HUES64 (cell line): Measurements from ENCODE around the gene MYO6.

ENCODE experiments used
- H3K27ac ChIP-seq: 2 replicates; pipeline ENCODE4 v1.7.0; 2013; ENCODE audit warnings: low read depth, low read length, inconsistent platforms
- H3K27me3 ChIP-seq: 2 replicates; pipeline ENCODE4 v1.6.1; 2013; ENCODE audit warnings: mild to moderate bottlenecking, low read length; ENCODE audit not compliant: insufficient read depth
- H3K36me3 ChIP-seq: 2 replicates; pipeline ENCODE4 v1.6.1; 2013; ENCODE audit warnings: mild to moderate bottlenecking, low read length; ENCODE audit not compliant: insufficient read depth
- H3K4me1 ChIP-seq: 2 replicates; pipeline ENCODE4 v1.6.1; 2013; ENCODE audit warnings: mild to moderate bottlenecking, low read length, moderate library complexity; ENCODE audit not compliant: insufficient read depth
- H3K4me3 ChIP-seq: 2 replicates; pipeline ENCODE4 v1.5.1; 2013; ENCODE audit warnings: mild to moderate bottlenecking, low read length, moderate library complexity
- H3K9ac ChIP-seq: 2 replicates; pipeline ENCODE4 v1.6.1; 2013; ENCODE audit warnings: mild to moderate bottlenecking, low read depth, low read length
- H3K9me3 ChIP-seq: 2 replicates; pipeline ENCODE4 v1.6.1; 2013; ENCODE audit warnings: low read depth, low read length; ENCODE audit not compliant: insufficient read depth
- WGBS: fragments of 150-250, 120-280 bp; methylation state at CpG from one replicate; pipeline ENCODE4 v1.1.7; 2013; ENCODE audit warnings: missing lambda C conversion rate; 5-methylcytosine and 5-hydroxymethylcytosine counted together

MYO6 gene

DNA sequence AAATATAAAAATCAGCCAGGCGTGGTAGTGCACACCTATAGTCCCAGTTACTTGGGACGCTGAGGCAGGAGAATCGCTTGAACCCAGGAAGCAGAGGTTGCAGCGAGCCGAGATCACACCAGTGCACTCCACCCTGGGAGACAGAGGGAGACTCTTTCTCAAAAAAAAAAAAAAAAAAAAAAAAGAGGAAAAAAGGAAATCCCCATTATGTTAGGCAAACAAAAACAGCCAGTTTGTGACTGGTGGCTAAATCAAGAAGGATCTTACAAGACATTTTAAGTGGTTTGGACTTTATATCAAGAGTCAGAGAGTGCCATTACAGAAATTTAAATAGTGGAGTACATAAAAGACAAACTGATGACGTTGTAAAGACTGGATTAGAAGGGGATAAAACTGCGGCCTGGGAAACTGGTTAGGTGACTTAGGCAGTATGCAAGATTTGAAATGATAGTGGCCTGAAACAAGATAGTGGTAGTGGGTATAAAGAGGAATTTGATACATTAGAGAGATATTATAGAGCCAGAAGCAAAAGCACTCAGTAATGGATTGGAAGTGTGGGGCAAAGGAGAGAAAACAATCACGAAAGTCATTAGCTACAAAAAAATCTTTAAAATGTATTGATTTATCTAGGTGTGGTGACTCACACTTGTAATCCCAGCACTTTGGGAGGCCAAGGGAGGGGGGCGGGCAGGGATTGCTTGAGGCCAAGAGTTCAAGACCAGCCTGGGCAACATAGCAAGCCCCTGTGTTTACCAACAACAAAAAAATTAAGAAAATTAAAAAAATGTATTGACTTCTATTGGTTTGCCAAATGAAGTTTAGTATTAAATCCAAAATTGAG lies 1.7 kb upstream of the MYO6 start:
- H3K4me1 ChIP-seq, result peaks cover 4% of the 10 kb centered on the region; the same call in 1 of the 2 replicates
- H3K27me3 ChIP-seq, result peaks cover 7% of the 10 kb centered on the region; the same call in 1 of the 2 replicates
- 79% methylated on average over 8 of the region's 9 CpGs for WGBS
- H3K9ac ChIP-seq, result no peak overlapping the region
- no peaks in the 10 kb centered on the region for H3K36me3 ChIP-seq
- H3K9me3 ChIP-seq, result no peaks in the 10 kb centered on the region
- H3K4me3 ChIP-seq, result no peak overlapping the region; the same call in 1 of the 2 replicates
- H3K27ac ChIP-seq, result no peak overlapping the region

DNA sequence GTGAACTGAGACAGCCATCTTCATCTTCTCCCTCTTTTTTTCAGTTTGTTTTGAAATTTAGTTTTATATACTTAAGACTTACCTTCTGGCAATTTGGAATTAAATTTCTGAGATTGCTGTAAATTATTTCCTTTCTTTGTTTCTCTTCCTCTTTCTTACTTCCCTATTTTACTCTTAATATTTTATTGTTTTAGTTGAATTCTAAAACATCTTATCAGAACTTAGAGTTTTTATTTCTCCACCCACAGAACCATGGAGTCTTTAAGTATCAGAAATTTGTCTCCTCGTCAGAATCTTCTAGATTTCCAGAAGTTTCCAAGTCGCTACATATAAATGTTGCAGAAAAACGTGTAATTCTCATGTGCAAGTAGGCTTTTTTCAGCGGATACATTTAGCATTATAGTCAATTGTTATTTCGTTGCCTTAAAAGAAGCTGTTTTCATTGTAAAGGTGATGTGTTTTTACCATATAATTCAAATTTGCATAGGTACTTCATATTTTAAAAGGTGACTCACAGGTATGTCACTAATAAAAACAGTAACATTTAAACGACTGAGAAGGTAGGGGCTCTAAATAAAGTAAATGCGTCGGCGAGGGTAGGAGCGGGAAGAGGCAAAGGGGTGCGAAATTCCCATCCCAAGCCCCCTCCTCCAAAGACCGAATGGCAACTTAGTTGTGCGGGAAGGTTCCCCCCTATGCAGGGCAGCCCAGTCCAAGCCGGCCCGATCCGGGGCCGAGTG lies 866 bp upstream of the MYO6 start:
- WGBS, result 15% methylated on average over 16 of the region's 17 CpGs
- Histone ChIP-seq H3K4me1 (peaks cover 4% of the 10 kb centered on the region; the same call in 1 of the 2 replicates), H3K4me3 (peak overlapping the region; percentile 68), H3K9ac (peak overlapping the region; percentile 84), H3K36me3 (no peaks in the 10 kb centered on the region), H3K27ac (peak overlapping the region; percentile 87; the same call in 1 of the 2 replicates), H3K27me3 (peaks cover 7% of the 10 kb centered on the region; the same call in 1 of the 2 replicates), H3K9me3 (no peaks in the 10 kb centered on the region)

DNA sequence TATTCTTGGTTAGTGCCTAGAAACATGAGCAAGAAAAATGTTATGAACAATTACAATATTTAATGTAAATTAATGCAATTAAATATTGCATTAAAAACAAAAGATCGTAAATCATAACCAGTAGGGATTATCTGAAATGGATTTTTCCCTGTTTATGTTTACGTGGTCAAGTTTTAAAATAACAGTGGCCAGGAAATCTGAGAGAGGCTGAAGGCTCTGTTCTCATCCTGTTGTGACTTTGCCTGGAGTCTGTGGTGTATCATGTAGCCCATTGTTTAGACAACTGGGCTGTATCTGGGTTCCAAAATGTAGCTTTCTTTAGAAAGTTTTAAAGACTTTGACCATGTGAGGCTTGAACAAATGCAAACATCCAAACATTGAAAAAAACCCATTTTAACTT lies 2.4 kb downstream of the MYO6 start:
- peaks cover 4% of the 10 kb centered on the region; the same call in 1 of the 2 replicates for H3K4me1 ChIP-seq
- no peak overlapping the region for H3K27ac ChIP-seq
- H3K9ac ChIP-seq, result no peak overlapping the region
- peaks cover 7% of the 10 kb centered on the region; the same call in 1 of the 2 replicates for H3K27me3 ChIP-seq
- no peak overlapping the region for H3K4me3 ChIP-seq
- no peaks in the 10 kb centered on the region for H3K9me3 ChIP-seq
- 93% methylated on average over 2 of the region's 2 CpGs for WGBS
- H3K36me3 ChIP-seq, result no peaks in the 10 kb centered on the region

DNA sequence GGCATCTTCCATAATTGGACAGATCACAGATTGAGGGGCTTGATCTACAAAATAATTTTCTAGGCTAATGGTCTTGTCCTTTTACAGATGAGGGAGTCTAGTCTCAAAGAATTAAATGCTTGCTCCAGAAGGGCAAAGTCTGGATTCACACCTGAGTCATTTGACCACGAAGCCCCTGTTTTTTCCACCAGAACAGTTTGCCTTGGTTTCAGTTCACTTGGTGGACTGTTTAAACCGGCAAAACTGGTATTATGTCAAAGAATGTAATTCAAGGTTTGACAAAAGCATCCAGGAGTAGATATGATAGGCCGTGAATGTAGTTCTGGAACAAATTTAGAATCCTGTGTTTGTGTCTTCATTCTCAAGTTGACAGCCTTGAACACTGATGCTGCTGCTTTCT lies 3.3 kb downstream of the MYO6 start:
- WGBS, result 90% methylated on average over 3 of the region's 3 CpGs
- H3K9me3 ChIP-seq, result no peaks in the 10 kb centered on the region

DNA sequence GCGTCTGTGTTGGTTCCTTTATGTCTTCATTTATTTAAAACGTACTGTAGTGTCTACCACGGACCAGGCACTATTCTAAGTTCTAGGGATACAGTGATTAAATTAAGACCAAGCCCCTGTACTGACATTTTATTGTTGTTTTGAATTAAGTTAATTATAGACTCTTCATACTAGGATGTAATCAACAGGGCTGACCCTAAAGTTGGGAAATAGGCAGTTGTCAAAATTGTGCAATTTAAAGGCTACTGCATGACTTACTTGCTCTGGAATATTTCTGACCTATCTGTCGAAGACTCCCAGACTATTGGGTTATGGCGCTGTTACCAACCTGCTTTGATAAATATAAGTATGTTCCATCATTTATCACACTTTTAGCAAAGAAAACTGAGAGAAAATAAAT lies 6.7 kb downstream of the MYO6 start:
- Histone ChIP-seq H3K9ac (no peak overlapping the region), H3K9me3 (no peaks in the 10 kb centered on the region), H3K27me3 (no peaks in the 10 kb centered on the region), H3K4me1 (0 out of 2 replicates have a peak, but pooled peaks cover 6% of the 10 kb centered on the region), H3K36me3 (no peaks in the 10 kb centered on the region), H3K4me3 (no peak overlapping the region), H3K27ac (no peak overlapping the region)
- 97% methylated on average over 4 of the region's 5 CpGs for WGBS

More for the DNA sequence above, 3.3 kb downstream of the MYO6 start:
- Histone ChIP-seq H3K27me3 (peaks cover 7% of the 10 kb centered on the region; the same call in 1 of the 2 replicates), H3K27ac (no peak overlapping the region), H3K4me1 (peaks cover 4% of the 10 kb centered on the region; the same call in 1 of the 2 replicates), H3K9ac (no peak overlapping the region), H3K4me3 (no peak overlapping the region), H3K36me3 (no peaks in the 10 kb centered on the region)

DNA sequence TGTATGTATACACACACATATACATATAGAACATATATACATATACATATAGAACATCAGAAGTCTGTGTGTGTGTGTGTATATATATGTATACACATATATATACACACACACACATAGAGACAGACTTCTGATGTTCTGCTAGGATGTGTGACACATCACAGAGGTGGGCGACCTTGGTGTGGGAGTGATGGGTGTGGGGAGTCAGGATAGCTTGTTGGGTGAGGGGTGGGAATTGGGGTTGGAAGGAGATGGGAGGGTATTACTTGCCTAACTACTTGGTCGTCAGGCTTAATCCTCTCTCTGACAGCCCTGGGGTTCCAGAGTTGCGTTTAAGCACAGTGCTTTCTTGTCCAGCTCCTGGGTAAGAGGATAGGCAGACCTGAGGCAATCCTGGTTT lies 8.3 kb downstream of the MYO6 start:
- Histone ChIP-seq H3K27me3 (no peaks in the 10 kb centered on the region), H3K36me3 (no peaks in the 10 kb centered on the region), H3K27ac (no peak overlapping the region), H3K9me3 (no peaks in the 10 kb centered on the region), H3K4me1 (peaks cover 8% of the 10 kb centered on the region; the same call in 1 of the 2 replicates), H3K9ac (no peak overlapping the region), H3K4me3 (no peak overlapping the region)
- WGBS, result 83% methylated on average over 3 of the region's 3 CpGs

DNA sequence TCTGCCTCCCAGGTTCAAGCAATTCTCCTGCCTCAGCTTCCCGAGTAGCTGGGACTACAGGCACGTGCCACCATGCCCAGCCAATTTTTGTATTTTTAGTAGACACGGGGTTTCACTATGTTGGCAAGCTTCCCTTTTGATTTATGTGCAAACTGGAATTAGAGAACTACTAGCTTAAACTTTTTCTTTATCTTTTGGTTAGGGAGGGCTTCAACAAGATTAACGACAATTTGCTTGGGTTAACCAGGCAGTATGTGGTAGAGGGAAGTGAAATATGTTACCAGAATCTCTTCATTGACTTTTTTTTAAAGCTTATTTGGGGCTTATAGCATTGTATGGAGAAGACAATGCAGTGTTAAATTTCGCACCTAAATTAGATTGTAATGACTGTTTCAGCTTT lies 9.0 kb downstream of the MYO6 start:
- H3K9me3 ChIP-seq, result no peaks in the 10 kb centered on the region
- no peak overlapping the region for H3K4me3 ChIP-seq
- H3K27me3 ChIP-seq, result no peaks in the 10 kb centered on the region
- no peak overlapping the region for H3K27ac ChIP-seq
- 98% methylated on average over 5 of the region's 5 CpGs for WGBS
- H3K36me3 ChIP-seq, result no peaks in the 10 kb centered on the region
- H3K4me1 ChIP-seq, result peaks cover 8% of the 10 kb centered on the region; the same call in 1 of the 2 replicates
- H3K9ac ChIP-seq, result no peak overlapping the region

DNA sequence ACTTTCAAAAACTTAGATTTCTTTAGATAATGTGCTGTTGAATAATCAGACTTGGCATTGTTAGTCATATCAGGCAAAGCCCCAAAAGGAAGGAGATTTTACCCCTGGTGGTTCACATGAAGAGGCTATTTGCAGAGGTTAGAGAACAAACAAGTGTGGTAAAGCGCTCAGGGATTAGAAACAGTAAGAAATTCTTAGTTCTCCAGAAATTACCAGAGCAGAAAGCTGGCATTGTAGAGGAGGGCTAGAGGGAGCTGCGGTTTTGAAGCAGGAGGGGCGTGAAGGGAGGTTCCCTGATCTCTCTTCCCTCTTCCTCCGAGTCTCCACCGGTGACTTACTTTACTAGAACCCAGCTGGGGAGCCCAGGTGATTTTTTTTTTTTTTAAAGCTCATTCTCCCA lies 10.2 kb downstream of the MYO6 start:
- Histone ChIP-seq H3K4me3 (no peak overlapping the region), H3K9me3 (no peaks in the 10 kb centered on the region), H3K27me3 (no peaks in the 10 kb centered on the region), H3K9ac (no peak overlapping the region), H3K4me1 (peaks cover 8% of the 10 kb centered on the region; the same call in 1 of the 2 replicates), H3K27ac (no peak overlapping the region), H3K36me3 (peaks cover under 1% of the 10 kb centered on the region; the same call in 1 of the 2 replicates)
- 80% methylated on average over 3 of the region's 5 CpGs for WGBS

DNA sequence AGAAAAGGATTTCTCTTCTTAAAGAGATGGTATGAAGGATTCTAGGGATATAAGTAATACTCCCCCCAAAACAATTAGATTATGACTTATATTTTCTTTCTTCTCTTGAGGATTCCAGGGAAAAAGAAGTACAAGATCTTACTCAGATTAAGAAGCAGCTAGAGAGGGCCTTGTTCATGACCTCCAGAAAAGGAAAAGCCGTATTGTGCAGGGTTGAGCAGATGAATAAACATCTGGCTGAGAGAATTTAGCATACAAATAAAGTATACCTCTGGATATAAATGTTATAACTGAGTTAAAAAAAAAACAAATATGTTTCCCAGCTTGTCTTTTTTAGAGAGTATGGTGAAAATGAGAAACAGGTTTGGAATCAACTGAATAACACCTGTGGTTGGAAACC lies 11.3 kb downstream of the MYO6 start:
- Histone ChIP-seq H3K4me3 (no peak overlapping the region), H3K36me3 (peaks cover 3% of the 10 kb centered on the region; the same call in 1 of the 2 replicates), H3K9ac (no peak overlapping the region), H3K9me3 (no peaks in the 10 kb centered on the region), H3K27ac (no peak overlapping the region), H3K4me1 (peaks cover 8% of the 10 kb centered on the region; the same call in 1 of the 2 replicates), H3K27me3 (no peaks in the 10 kb centered on the region)
- WGBS, result 71% methylated on average over 1 of the region's 1 CpG

DNA sequence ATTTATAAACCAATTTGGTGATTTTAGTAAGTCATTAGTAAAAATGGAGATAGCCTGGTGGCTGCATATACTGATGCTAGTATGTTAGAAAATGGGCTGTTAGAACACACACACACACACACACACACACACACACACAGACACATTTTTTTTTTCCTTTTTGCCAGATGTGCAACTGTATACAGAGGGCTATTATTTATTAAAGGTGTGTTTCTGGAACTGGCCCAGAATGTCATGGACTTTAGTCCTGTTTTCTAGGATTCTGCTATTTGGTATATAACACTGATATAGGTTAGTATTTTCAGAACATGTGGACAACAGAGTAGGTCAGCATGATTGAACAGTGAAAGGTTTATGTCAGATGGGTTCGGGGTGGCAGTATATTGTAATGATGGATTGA lies 12.4 kb downstream of the MYO6 start:
- Histone ChIP-seq H3K4me1 (peaks cover 8% of the 10 kb centered on the region; the same call in 1 of the 2 replicates), H3K36me3 (peaks cover 3% of the 10 kb centered on the region; the same call in 1 of the 2 replicates), H3K9me3 (no peaks in the 10 kb centered on the region), H3K27ac (no peak overlapping the region), H3K27me3 (no peaks in the 10 kb centered on the region), H3K4me3 (no peak overlapping the region), H3K9ac (no peak overlapping the region)
- WGBS, result 100% methylated on average over 1 of the region's 1 CpG

DNA sequence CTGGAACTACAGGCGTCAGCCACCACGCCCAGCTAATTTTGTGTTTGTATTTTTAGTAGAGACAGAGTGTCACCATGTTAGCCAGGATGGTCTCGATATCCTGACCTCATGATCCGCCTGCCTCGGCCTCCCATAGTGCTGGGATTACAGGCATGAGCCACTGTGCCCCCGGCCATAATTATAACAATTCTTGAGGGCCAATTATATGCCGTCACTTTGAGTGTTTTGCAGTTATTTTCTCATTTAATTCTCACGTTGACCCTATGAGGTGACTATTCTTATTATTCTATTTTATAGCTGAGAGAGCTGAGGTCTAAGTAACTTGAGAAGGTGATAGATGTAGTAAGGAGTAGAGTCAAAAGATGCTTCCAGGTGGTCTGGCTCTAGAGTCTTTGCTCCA lies 13.0 kb downstream of the MYO6 start:
- Histone ChIP-seq H3K9ac (no peak overlapping the region), H3K36me3 (peaks cover 3% of the 10 kb centered on the region; the same call in 1 of the 2 replicates), H3K27me3 (no peaks in the 10 kb centered on the region), H3K27ac (no peak overlapping the region), H3K9me3 (no peaks in the 10 kb centered on the region), H3K4me1 (peaks cover 8% of the 10 kb centered on the region; the same call in 1 of the 2 replicates), H3K4me3 (no peak overlapping the region)
- 94% methylated on average over 8 of the region's 8 CpGs for WGBS
